Ovary (tissue), 3 donors: ENCODE results near the gene ITGB6.

Experiments used
- POLR2A ChIP-seq: fragments of 450-650 bp; IDR thresholded peaks from one replicate; pipeline ENCODE4 v1.6.1; 2017; ENCODE audit warnings: antibody characterized with exemption, mild to moderate bottlenecking, moderate library complexity
- TF ChIP-seq, protein P1 (sequence below), 3 donors: fragments of 450-650 bp in 2 of 3; fragments of 200-600 bp in 1 of 3; IDR thresholded peaks; one replicate each; pipeline versions ENCODE4 v1.5.1 to v1.8.0; 2016 to 2022; ENCODE audit warnings: antibody characterized with exemption in 3 of 3, mild to moderate bottlenecking in 1 of 3
- donor health status: DM: no; HTN: no; CAD: no.

DNA sequence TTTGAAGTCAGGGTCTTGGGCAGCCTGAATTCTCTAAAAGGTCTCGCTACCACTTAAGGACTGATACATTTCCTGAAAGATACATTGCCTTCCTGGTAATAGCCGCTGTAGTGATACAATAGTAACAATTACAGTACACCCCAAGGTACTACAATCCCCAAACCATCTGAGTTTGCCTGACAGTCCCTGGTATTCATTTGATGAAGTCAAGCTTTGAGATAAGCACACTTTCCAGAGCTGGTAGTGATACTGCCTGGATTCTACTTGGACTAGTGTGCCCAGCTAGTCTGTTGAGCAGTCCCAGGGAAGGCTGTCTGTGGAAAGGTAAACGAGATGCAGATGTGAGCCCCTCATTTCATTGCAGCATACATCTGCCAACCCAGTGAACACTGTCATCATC, 24.4 kb upstream of the ITGB6 start:
- TF ChIP-seq, protein P1, sequence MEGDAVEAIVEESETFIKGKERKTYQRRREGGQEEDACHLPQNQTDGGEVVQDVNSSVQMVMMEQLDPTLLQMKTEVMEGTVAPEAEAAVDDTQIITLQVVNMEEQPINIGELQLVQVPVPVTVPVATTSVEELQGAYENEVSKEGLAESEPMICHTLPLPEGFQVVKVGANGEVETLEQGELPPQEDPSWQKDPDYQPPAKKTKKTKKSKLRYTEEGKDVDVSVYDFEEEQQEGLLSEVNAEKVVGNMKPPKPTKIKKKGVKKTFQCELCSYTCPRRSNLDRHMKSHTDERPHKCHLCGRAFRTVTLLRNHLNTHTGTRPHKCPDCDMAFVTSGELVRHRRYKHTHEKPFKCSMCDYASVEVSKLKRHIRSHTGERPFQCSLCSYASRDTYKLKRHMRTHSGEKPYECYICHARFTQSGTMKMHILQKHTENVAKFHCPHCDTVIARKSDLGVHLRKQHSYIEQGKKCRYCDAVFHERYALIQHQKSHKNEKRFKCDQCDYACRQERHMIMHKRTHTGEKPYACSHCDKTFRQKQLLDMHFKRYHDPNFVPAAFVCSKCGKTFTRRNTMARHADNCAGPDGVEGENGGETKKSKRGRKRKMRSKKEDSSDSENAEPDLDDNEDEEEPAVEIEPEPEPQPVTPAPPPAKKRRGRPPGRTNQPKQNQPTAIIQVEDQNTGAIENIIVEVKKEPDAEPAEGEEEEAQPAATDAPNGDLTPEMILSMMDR (IDR thresholded peaks at IDR 0.05), result no peak
- TF ChIP-seq POLR2A, result no peak
